Activated T-helper 17 cell treated with anti-CD3 and anti-CD28 coated beads, Interleukin-2, amount 50 U/mL, for 72 hours (primary cell): ENCODE data around the gene TMEM272. TPM values are rescaled to one million over a fixed set of nuclear protein-coding genes. Genes with fewer than 3 reads are reported as not detected.

Experiments used
- ATAC-seq: fragments of 150-1000 bp; cut with Tn5 transposase; replicated peaks from 2 replicates; pipeline ENCODE4 v1.10.0; 2021; ENCODE audit warnings: mild to moderate bottlenecking, moderate library complexity
- H3K27ac Mint-ChIP-seq: one replicate; pipeline ENCODE4 v1.8.0; 2022; ENCODE audit warnings: mixed read lengths
- H3K27me3 Mint-ChIP-seq: one replicate; pipeline ENCODE4 v1.8.0; 2022; ENCODE audit warnings: mixed read lengths
- H3K36me3 Mint-ChIP-seq: one replicate; pipeline ENCODE4 v1.8.0; 2022; ENCODE audit warnings: low read depth, mild to moderate bottlenecking, mixed read lengths
- H3K4me1 Mint-ChIP-seq: one replicate; pipeline ENCODE4 v1.8.0; 2022; ENCODE audit warnings: mixed read lengths
- H3K4me3 Mint-ChIP-seq: one replicate; pipeline ENCODE4 v1.8.0; 2022; ENCODE audit warnings: mild to moderate bottlenecking, mixed read lengths
- H3K9me3 Mint-ChIP-seq: one replicate; pipeline ENCODE4 v1.8.0; 2022; ENCODE audit warnings: mixed read lengths
- total RNA-seq, 2 donors: library from RNA; stranded (reverse); gene quantifications; one replicate each; pipeline ENCODE4 v1.2.3, GENCODE V29; 2022

Gene TMEM272, protein sequence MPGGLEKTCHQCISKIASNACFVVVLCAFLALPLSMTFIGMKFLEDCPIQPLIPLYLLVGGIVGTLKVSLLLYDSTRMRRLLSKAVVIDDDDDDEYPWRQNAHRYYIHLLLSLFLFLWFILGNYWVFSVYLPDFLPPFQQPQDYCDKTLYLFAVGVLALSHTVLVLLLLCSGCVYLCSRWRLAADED
- under 1 TPM; 0.16 to 0.17 TPM for total RNA-seq

DNA sequence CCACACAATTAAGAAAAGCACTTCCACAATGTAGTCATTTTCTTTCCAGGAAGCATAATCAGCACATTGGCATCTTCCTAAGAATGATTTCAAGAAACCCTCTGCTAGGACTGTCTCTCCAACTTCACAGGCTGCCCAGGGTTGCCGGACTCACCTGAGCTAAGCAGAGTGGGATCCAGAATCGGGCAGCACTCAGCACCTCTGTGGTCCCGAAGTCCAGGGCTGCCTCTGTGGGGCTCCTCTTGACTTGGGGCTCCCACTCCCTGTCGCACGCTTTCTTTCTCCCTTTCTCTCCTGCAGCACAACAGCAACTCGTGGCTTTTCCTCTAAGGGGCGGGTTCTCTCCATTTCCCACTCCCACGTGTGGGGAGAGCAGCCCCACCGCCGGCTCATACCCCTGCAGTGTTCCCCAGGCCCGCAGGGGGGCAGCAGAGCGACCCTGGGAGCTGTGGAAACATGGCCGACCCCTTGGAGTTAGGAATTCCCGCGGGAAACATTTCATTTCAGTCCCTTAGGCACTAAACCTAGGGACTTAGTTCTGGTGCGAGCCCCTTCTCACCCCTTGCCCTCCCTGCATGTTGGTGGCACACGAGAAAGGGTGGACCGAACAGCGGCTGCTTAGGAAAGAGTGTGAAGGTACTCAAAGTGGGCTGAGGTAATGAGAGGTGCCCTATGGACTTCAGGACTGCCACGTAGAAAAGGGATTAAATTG lies at the start of gene TMEM272:
TSS of gene TMEM272 (minus strand) at position 316 of the 712 bp plus-strand sequence. CDS start 6,647 bp downstream, outside the sequence.
- H3K27me3 Mint-ChIP-seq: no peaks in the 10 kb centered on the region
- no peaks in the 10 kb centered on the region for H3K36me3 Mint-ChIP-seq
- no peaks in the 10 kb centered on the region for H3K9me3 Mint-ChIP-seq
- peaks cover 14% of the 10 kb centered on the region for H3K4me1 Mint-ChIP-seq
- no peak within 1 kb of the TSS for H3K27ac Mint-ChIP-seq
- H3K4me3 Mint-ChIP-seq: peak within 1 kb of the TSS; percentile 45
- ATAC-seq: peak; percentile 63

DNA sequence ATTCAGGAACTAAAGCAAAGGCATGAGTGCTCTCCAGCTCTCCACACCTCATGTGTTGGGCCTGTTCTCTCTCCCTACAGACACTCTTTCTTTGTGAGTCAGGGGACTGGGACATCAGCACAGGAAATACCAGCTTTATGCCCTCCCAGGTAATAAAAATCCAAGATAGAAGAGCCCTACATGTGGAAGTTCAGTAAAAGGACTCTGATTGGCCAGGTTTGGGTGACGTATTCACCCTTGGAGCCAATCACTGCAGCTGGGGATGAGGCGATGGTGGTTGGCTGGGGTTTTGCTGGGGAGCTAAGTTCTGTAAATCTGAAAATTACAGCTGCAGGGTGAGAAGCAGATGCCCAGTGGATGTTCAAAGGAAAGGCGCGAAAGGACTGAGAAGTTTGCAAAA lies 49.3 kb upstream of the TMEM272 start:
- H3K4me3 Mint-ChIP-seq: no peak overlapping the region
- H3K27ac Mint-ChIP-seq: no peak overlapping the region
- peaks cover 7% of the 10 kb centered on the region for H3K27me3 Mint-ChIP-seq
- no peak for ATAC-seq
- no peaks in the 10 kb centered on the region for H3K4me1 Mint-ChIP-seq
- H3K9me3 Mint-ChIP-seq: no peaks in the 10 kb centered on the region
- H3K36me3 Mint-ChIP-seq: no peaks in the 10 kb centered on the region

DNA sequence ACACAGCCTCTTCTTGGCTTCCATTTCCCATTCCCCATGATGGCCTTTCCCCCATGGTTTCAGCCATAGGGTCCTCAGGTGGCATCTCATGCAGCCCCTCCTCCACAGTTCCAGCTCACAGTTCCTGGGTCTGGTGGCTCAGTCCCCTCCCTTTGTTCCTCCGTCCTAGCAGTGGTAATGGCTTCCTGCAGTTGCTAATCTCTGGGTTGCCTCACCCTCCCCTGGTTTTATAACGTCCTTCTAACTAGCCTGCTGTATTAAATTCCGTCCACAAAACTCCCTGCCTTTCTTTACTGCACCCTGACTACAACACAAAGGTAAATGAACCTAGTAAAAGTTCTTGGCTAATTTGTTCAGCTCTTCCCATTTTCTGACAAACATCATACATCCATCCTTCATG lies 47.7 kb upstream of the TMEM272 start:
- no peak overlapping the region for H3K27ac Mint-ChIP-seq
- no peaks in the 10 kb centered on the region for H3K4me1 Mint-ChIP-seq
- H3K4me3 Mint-ChIP-seq: no peak overlapping the region
- peaks cover 7% of the 10 kb centered on the region for H3K27me3 Mint-ChIP-seq
- H3K9me3 Mint-ChIP-seq: no peaks in the 10 kb centered on the region
- H3K36me3 Mint-ChIP-seq: no peaks in the 10 kb centered on the region
- no peak for ATAC-seq

DNA sequence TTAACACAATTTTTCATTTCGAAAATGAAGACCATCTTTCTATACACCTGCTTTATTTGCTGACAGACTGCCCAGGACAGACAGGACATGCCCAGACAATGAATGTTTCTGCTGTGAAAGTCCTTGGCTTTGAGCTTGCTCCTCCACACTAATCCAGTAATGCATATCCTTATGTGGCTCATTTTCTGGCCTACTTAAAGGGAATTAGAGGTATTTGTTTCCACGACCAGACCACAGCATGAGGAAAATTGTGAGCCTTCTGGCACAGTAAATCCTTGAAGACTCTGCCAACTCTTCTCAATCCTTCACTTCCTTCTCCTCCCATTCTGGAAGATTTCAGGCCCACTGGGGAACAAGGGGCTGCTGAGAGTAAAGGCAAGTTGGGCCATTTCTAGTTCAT lies 42.5 kb upstream of the TMEM272 start:
- H3K27ac Mint-ChIP-seq: no peak overlapping the region
- H3K36me3 Mint-ChIP-seq: no peaks in the 10 kb centered on the region
- no peak for ATAC-seq
- peaks cover 4% of the 10 kb centered on the region for H3K27me3 Mint-ChIP-seq
- no peak overlapping the region for H3K4me3 Mint-ChIP-seq
- no peaks in the 10 kb centered on the region for H3K4me1 Mint-ChIP-seq
- no peaks in the 10 kb centered on the region for H3K9me3 Mint-ChIP-seq

DNA sequence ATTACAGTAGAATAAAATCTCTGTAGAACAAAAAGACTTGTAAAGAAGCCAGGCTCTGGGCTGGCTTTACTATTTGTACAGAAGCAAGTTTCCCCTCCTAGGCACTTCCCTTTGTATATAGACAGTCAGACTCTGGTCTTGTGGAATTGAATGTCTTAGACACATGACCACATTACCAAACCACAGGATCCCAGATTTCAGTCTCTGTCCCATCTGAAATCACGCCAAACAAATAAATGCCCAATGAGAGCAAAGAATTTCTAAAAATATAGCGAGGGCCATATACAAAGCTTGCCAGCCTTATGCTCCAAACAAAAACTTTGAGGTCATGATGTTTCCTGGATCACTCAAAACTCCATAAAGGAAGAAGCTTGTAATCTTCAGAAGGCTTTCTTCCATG lies 40.7 kb upstream of the TMEM272 start:
- ATAC-seq: no peak
- H3K27me3 Mint-ChIP-seq: peaks cover 4% of the 10 kb centered on the region
- peaks cover 6% of the 10 kb centered on the region for H3K9me3 Mint-ChIP-seq
- no peaks in the 10 kb centered on the region for H3K4me1 Mint-ChIP-seq
- no peak overlapping the region for H3K27ac Mint-ChIP-seq
- H3K36me3 Mint-ChIP-seq: no peaks in the 10 kb centered on the region
- H3K4me3 Mint-ChIP-seq: no peak overlapping the region

DNA sequence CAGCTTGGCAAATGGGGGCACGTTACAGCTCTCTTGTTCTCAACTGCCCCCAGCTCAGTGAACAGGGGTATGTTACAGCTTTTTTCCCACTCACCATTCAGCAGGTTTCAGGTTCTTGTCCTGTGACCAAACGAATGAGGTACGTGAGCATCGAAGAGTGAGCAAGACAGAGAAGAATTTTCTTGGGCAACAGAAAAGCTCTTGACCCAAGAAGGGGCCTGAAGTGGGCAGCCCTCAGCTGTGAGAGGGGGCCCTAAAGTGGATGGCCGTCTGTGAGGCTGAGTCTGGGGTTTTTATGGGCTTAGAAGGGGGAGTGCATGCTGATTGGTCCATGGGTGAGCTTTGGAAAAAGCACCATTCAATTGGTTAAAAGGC lies 38.2 kb upstream of the TMEM272 start:
- Mint-ChIP-seq H3K36me3 (no peaks in the 10 kb centered on the region), H3K27me3 (peaks cover 4% of the 10 kb centered on the region), H3K4me1 (no peaks in the 10 kb centered on the region), H3K9me3 (peaks cover 6% of the 10 kb centered on the region), H3K4me3 (no peak overlapping the region), H3K27ac (no peak overlapping the region)
- ATAC-seq: no peak

DNA sequence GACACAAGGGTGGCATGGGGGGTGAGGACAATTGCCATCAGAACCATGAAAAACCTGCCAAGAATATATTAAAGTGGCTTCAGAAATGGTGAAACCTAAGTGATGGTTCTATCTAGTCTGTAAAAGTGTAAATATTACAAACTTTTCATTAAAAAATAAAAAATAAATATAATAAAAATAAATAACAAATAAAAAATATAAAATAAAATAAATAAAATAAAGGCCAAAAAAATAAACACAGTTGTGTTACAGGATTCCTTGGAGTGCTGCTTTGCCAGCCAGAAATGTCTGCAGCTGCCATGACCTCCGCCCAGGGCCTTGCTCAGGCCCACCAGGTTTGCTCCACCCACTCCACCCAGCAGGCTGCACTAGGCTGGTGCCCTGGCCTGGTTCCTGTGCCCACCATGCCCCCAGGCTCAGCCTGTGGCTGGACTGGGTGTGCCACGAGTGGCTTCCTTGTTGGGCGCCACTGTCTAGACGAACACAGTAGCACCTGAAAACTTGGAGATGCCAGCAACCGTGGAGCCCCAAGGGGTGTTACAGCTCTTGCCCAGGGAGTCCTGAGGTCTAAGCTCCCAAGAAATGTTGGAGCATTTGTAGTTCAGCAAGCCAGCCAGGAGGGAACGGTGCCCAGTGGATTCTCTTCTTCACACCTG lies 37.7 kb upstream of the TMEM272 start:
- Mint-ChIP-seq H3K36me3 (no peaks in the 10 kb centered on the region), H3K27ac (no peak overlapping the region), H3K4me1 (no peaks in the 10 kb centered on the region), H3K4me3 (no peak overlapping the region), H3K9me3 (peaks cover 6% of the 10 kb centered on the region), H3K27me3 (peaks cover 4% of the 10 kb centered on the region)
- ATAC-seq: no peak

DNA sequence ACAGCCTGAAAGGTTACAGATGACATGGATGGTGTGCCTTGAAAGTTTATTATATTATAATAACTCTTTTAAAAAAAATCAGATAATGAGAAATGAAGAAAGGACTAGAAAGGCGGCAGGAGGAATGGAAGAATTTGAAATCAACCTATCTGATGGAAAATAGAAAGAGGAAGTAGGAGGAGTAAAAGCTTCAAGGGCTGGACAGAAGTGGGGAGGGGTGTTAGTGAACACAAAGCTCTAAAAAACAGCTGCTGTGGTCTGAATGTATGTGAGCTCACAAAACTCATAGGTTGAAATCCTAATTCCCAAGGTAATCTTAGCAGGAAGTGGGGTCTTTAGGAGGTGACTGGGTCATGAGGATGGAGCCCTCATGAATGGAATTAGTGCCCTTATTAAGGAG lies 36.3 kb upstream of the TMEM272 start:
- Mint-ChIP-seq H3K36me3 (no peaks in the 10 kb centered on the region), H3K4me3 (no peak overlapping the region), H3K27me3 (peaks cover 4% of the 10 kb centered on the region), H3K9me3 (peaks cover 6% of the 10 kb centered on the region), H3K4me1 (no peaks in the 10 kb centered on the region), H3K27ac (no peak overlapping the region)
- ATAC-seq: no peak

DNA sequence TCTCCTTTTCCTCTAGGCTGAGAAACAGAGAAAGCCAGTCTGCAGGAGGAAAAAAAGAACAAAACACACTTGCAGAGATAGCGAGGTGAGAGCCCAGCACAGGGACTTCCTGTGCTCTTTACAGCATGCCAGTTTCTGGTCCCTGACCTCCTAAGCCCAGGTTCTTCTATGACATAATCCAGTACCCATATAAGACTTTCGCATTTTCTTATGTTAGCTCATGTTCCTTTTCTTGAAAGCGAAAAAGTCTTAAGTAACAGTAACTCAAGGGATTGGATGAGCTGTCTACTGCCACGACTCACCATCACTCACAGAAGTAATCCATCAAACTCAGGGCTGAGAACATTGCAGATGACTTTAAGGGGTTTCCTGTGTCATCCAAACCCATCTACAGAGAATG lies 34.2 kb upstream of the TMEM272 start:
- Mint-ChIP-seq H3K27ac (no peak overlapping the region), H3K4me1 (no peaks in the 10 kb centered on the region), H3K9me3 (peaks cover 6% of the 10 kb centered on the region), H3K27me3 (peaks cover 4% of the 10 kb centered on the region), H3K36me3 (no peaks in the 10 kb centered on the region), H3K4me3 (no peak overlapping the region)
- peak; percentile 59 for ATAC-seq

DNA sequence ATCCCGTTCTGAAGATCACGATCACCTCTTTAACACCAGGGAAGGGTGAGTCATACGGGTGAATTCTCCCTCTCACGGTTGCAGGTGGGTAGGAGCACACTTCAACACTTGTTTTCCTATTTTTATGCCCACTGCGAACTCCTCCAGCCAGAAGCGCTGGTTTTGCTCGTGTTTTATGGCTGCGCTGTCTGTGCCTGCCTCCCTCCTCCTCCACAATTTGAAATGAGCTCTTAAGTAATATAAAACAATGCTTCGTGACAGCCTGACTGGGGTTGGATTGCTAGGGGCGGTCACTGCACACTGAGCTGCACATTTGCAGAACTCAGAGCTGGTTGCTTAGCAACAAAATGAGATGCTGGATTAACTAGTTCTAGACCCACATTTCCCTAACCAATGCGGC lies 29.7 kb upstream of the TMEM272 start:
- no peak overlapping the region for H3K27ac Mint-ChIP-seq
- H3K4me1 Mint-ChIP-seq: no peaks in the 10 kb centered on the region
- ATAC-seq: no peak
- no peaks in the 10 kb centered on the region for H3K9me3 Mint-ChIP-seq
- no peak overlapping the region for H3K4me3 Mint-ChIP-seq
- no peaks in the 10 kb centered on the region for H3K36me3 Mint-ChIP-seq
- no peaks in the 10 kb centered on the region for H3K27me3 Mint-ChIP-seq

DNA sequence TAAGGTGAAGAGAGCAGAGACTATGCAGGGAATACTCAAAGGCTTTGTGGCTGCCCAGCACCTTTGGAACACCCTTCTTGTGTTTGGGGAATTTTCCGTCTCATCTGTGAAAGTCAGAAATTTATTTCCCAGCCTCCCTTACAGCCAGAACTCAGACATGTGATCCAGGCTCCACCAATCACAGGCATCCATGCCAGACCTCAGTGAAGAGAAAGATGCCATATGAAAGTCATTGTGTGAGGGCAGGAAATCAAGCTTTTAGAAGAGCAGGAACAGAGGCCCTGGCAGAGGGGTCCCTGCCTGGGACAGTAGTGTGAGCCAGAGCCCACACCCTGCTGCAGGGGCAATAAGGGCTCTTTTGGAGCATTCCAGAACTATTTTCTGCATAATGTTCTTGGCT lies 28.9 kb upstream of the TMEM272 start:
- H3K27ac Mint-ChIP-seq: no peak overlapping the region
- no peak overlapping the region for H3K4me3 Mint-ChIP-seq
- no peaks in the 10 kb centered on the region for H3K36me3 Mint-ChIP-seq

DNA sequence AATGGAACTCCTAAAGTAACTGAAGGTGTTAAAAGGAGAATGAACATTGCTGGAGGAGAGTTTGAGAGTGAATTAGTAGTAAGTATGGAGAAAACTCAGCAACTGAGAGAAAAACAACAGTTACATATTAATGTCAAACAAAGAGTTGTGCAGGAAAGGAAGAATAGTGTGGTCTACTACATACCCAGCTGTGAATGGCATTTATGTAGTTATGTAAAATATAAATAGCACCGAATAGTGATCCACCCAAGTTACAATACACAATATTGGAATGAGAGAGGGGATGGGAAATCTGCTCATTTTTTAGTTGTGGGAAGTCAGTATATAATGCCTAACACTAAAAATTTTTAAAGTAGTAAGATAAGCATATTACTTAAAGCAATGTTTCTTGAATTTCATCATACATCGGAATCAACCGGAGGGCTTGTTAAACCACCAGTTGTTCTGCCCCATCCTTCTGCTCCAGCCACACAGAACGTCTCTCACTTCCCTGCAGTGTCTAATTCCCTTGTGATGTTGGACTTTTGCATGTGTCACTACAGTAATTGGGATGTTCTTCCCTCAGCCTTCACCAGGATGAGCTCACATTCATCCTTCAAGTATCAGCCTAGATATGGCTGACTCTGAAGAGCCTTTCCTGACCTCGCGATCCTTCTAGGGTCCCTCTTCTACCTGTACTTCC lies 28.3 kb upstream of the TMEM272 start:
- no peaks in the 10 kb centered on the region for H3K36me3 Mint-ChIP-seq
- no peak overlapping the region for H3K27ac Mint-ChIP-seq
- H3K9me3 Mint-ChIP-seq: no peaks in the 10 kb centered on the region
- no peak for ATAC-seq
- H3K4me3 Mint-ChIP-seq: no peak overlapping the region
- no peaks in the 10 kb centered on the region for H3K4me1 Mint-ChIP-seq
- peaks cover 4% of the 10 kb centered on the region for H3K27me3 Mint-ChIP-seq

More for the DNA sequence above, 28.9 kb upstream of the TMEM272 start:
- ATAC-seq: no peak
- H3K9me3 Mint-ChIP-seq: no peaks in the 10 kb centered on the region
- H3K4me1 Mint-ChIP-seq: no peaks in the 10 kb centered on the region
- H3K27me3 Mint-ChIP-seq: peaks cover 4% of the 10 kb centered on the region

DNA sequence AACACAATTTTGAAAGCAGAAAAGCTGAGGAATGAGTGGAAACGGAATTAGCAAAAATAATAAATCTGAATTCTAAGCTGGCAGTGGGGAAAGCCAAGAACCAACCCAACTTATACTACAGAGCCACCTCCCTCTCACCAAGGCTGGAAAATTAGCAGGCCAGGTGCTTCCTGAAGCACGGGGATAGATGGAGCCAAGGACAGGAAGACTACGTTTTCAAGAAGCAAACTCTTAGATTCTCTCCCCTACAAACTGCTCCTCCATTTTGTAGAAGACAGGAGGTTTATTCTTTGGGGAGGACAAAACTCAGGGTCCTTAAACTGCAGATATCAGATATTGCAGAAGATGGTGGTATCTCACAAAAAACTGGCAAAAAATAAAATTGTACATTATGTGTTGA lies 25.6 kb upstream of the TMEM272 start:
- Mint-ChIP-seq H3K4me3 (no peak overlapping the region), H3K27ac (no peak overlapping the region), H3K4me1 (no peaks in the 10 kb centered on the region), H3K27me3 (peaks cover 8% of the 10 kb centered on the region), H3K9me3 (no peaks in the 10 kb centered on the region), H3K36me3 (no peaks in the 10 kb centered on the region)
- ATAC-seq: no peak

DNA sequence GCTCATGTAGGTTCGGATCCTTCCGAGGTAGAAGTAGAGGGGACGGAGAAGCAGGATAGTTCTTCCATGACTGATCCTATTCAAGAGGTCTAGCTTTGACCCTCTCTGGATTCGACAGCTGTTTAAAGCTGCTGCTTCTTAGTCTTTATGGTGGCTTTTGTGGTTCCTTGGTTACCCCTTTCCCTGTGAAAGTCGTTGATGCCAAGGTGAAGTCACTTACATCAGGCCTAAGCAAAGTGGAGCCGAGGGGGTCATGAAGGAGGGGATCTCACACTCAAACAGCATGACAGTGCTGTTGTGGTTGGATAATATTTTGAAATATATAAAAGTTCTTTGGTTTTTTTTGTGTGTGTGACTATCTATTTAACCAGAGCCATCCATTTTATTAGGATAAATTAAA lies 24.9 kb upstream of the TMEM272 start:
- H3K36me3 Mint-ChIP-seq: no peaks in the 10 kb centered on the region
- H3K27ac Mint-ChIP-seq: no peak overlapping the region
- H3K4me1 Mint-ChIP-seq: no peaks in the 10 kb centered on the region
- no peak for ATAC-seq
- no peak overlapping the region for H3K4me3 Mint-ChIP-seq
- H3K27me3 Mint-ChIP-seq: peaks cover 8% of the 10 kb centered on the region
- no peaks in the 10 kb centered on the region for H3K9me3 Mint-ChIP-seq

DNA sequence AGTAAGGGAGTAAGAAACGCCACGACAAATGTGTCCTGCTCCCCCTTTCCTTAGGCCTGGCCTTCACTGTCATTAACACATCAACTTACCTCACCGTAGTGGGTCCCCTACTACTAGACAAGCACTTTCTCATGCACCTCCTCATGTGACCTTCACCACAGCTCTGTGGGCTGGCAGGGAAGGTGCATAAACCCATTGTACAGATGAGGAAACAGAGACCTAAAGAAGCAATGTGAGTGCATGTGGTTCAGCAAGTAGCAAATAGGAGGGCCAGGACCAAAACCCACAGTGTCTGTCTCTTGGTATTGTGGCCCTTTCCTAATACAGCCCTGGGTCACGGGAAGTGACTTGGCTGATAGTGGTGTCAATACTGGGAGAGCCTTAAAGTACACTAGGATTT lies 22.1 kb upstream of the TMEM272 start:
- no peaks in the 10 kb centered on the region for H3K9me3 Mint-ChIP-seq
- no peaks in the 10 kb centered on the region for H3K36me3 Mint-ChIP-seq
- ATAC-seq: no peak
- H3K4me1 Mint-ChIP-seq: no peaks in the 10 kb centered on the region
- no peak overlapping the region for H3K27ac Mint-ChIP-seq
- H3K4me3 Mint-ChIP-seq: no peak overlapping the region
- peaks cover 8% of the 10 kb centered on the region for H3K27me3 Mint-ChIP-seq
